Lower leg skin (tissue), 4 donors: ENCODE measurements around the gene ANKRD13C. TPM values are rescaled to one million over a fixed set of nuclear protein-coding genes. Genes with fewer than 3 reads are reported as not detected.
"Not testable (repeated sequence)": the region's sequence is repeated elsewhere in the genome, so short reads cannot be mapped to it uniquely, and the experiment has no call there.

ENCODE experiments used
- DNase-seq, 2 donors: peaks; one replicate each; pipeline ENCODE4 v3.0.0-alpha.2; 2019; ENCODE audit warnings: low spot score in 2 of 2
- H3K4me3 ChIP-seq: fragments of 200-600 bp; sonication (generic); 2 replicates; pipeline ENCODE4 v1.5.1; 2017; ENCODE audit warnings: mild to moderate bottlenecking, low read depth; ENCODE audit not compliant: poor library complexity, severe bottlenecking
- POLR2A ChIP-seq, 2 donors: fragments of 450-650 bp; IDR thresholded peaks; one replicate each; pipeline ENCODE4 v1.6.1; 2016 to 2017; ENCODE audit warnings: antibody characterized with exemption in 2 of 2, mild to moderate bottlenecking in 1 of 2, moderate library complexity in 1 of 2
- WGBS, 2 donors: methylation state at CpG; one replicate each; pipeline ENCODE4 v1.1.5; 2018; 5-methylcytosine and 5-hydroxymethylcytosine counted together
- intact Hi-C: fragments of 100-400 bp; cut with DNase I; formaldehyde crosslinking; loops from one replicate; pipeline ENCODE4 v1.15.0; 2023; ENCODE audit warnings: low total_unique reads
- total RNA-seq, 4 donors: library from RNA; depleted of rRNA; stranded (reverse); fragments of >200 nt; gene quantifications; one replicate each; pipeline ENCODE4 v1.1.0, GENCODE V29; 2016
- TF ChIP-seq, protein P1 (sequence below), 3 donors: fragments of 450-650 bp; IDR thresholded peaks; one replicate each; pipeline ENCODE4 v1.5.1; 2016; ENCODE audit warnings: antibody characterized with exemption in 3 of 3, mild to moderate bottlenecking in 3 of 3, moderate library complexity in 2 of 3

The ANKRD13C gene
- total RNA-seq, 4 donors from 2014 or later, result 30.6 to 35.0 (median 31.5) TPM

- H3K4me3 ChIP-seq, result no peak overlapping the region
- no peak for TF ChIP-seq POLR2A (IDR thresholded peaks at IDR 0.05)
- TF ChIP-seq, protein P1, sequence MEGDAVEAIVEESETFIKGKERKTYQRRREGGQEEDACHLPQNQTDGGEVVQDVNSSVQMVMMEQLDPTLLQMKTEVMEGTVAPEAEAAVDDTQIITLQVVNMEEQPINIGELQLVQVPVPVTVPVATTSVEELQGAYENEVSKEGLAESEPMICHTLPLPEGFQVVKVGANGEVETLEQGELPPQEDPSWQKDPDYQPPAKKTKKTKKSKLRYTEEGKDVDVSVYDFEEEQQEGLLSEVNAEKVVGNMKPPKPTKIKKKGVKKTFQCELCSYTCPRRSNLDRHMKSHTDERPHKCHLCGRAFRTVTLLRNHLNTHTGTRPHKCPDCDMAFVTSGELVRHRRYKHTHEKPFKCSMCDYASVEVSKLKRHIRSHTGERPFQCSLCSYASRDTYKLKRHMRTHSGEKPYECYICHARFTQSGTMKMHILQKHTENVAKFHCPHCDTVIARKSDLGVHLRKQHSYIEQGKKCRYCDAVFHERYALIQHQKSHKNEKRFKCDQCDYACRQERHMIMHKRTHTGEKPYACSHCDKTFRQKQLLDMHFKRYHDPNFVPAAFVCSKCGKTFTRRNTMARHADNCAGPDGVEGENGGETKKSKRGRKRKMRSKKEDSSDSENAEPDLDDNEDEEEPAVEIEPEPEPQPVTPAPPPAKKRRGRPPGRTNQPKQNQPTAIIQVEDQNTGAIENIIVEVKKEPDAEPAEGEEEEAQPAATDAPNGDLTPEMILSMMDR (IDR thresholded peaks at IDR 0.05), result no peak
- 61 to 72% methylated on average over 3 of the region's 3 CpGs for WGBS, 2 donors
- no peak for DNase-seq
- intact Hi-C loops, result no loop called here
Observed at GRCh38 chr1:70383483-70383882, 29.0 kb upstream of the ANKRD13C start.

GRCh38 chr1:70382682-70383081 is 28.2 kb upstream of the ANKRD13C start:
- intact Hi-C loops, result no loop called here
- no peak overlapping the region for H3K4me3 ChIP-seq
- no peak for DNase-seq
- TF ChIP-seq, protein P1 (IDR thresholded peaks at IDR 0.05), result no peak
- TF ChIP-seq POLR2A (IDR thresholded peaks at IDR 0.05), result no peak

- no peak for DNase-seq
- 82 to 86% methylated on average over 6 of the region's 6 CpGs for WGBS, 2 donors
- intact Hi-C loops, result no loop called here
- TF ChIP-seq POLR2A (IDR thresholded peaks at IDR 0.05), result no peak
- TF ChIP-seq, protein P1 (IDR thresholded peaks at IDR 0.05), result no peak
- no peak overlapping the region for H3K4me3 ChIP-seq
Observed at GRCh38 chr1:70376196-70376595, 21.7 kb upstream of the ANKRD13C start.

GRCh38 chr1:70373580-70373979 is 19.1 kb upstream of the ANKRD13C start:
- H3K4me3 ChIP-seq, intact Hi-C loops, DNase-seq: not testable (repeated sequence)
- 62 to 73% methylated on average over 2 of the region's 2 CpGs for WGBS, 2 donors

DNA sequence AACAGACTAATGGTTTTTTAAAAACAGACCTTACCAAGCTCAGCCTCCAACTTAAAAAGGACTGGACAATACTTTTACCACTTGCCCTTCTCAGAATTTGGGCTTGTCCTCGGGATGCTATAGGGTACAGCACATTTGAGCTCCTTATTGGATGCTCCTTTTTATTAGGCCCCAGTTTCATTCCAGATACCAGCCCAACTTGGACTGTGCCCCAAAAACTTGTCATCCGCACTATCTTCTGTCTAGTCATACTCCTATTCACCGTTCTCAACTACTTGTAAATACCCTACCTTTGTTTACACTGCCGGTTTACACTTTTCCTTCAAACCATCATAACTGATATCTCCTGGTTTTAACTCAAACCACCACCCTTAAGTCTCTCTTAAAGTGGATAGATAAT is 17.9 kb upstream of the ANKRD13C start:
- DNase-seq, result no peak
- 92 to 96% methylated on average over 4 of the region's 4 CpGs for WGBS, 2 donors
- no peak overlapping the region for H3K4me3 ChIP-seq
- intact Hi-C loops, result no loop called here
- TF ChIP-seq, protein P1 (IDR thresholded peaks at IDR 0.05), result no peak
- no peak for TF ChIP-seq POLR2A (IDR thresholded peaks at IDR 0.05)

GRCh38 chr1:70371586-70371985 is 17.1 kb upstream of the ANKRD13C start:
- DNase-seq, H3K4me3 ChIP-seq, intact Hi-C loops: not testable (repeated sequence)
- 91 to 93% methylated on average over 3 of the region's 3 CpGs for WGBS, 2 donors

DNA sequence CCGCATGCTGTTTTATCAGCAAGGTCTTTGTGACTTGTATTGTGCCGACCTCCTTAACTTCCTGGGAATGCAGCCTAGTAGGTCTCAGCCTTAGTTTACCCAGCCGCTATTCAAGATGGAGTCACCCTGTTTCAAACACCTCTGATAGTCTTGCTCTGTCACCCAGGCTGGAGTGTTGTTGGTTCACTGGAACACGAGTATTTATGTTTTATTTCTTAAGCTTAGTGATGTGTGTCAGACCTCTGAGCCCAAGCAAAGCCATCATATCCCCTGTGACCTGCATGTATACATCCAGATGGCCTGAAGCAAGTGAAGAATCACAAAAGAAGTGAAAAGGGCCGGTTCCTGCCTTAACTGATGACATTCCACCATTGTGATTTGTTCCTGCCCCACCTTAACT is 12.9 kb upstream of the ANKRD13C start:
- DNase-seq, intact Hi-C loops, H3K4me3 ChIP-seq: not testable (repeated sequence)
- 79 to 91% methylated on average over 5 of the region's 5 CpGs for WGBS, 2 donors

DNA sequence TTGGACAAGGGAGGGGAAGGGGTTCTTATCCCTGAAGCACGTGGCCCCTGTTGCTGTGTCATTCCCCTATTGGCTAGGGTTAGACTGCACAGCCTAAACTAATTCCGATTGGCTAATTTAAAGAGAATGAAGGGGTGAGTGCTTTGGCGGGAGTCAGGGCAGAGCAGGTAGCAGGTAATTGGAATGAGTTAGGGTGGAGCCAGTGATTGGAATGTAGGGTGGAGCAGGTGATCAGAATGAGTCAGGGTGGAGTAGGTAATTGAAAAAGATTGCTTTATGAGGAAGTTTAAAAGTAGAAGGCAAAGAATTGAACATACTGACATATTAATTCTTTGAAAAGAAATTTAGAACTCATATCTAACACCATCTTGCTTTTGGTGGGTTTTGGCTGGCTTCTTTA is 12.5 kb upstream of the ANKRD13C start:
- DNase-seq, result not testable (repeated sequence)
- WGBS, 2 donors, result 52 to 78% methylated on average over 3 of the region's 3 CpGs

GRCh38 chr1:70366425-70366952 is 12.0 kb upstream of the ANKRD13C start:
- H3K4me3 ChIP-seq, DNase-seq, intact Hi-C loops: not testable (repeated sequence)
- WGBS, 2 donors, result 90 to 91% methylated on average over 4 of the region's 4 CpGs

More for the DNA sequence above, 12.5 kb upstream of the ANKRD13C start:
- H3K4me3 ChIP-seq, intact Hi-C loops: not testable (repeated sequence)
